LoVo (cell line): ENCODE results near the gene PTPRB.
A peak's percentile ranks its signal among the peaks of the same experiment; 100 is the strongest.

Experiments
- DNase-seq: peaks from one replicate; pipeline ENCODE4 v3.0.0-alpha.2; 2016; ENCODE audit warnings: low spot score

The PTPRB gene

GRCh38 chr12:70592664-70593063 lies 44.6 kb downstream of the PTPRB start:
- DNase-seq, result no peak

- DNase-seq, result no peak
Observed at GRCh38 chr12:70590549-70591226, 46.5 kb downstream of the PTPRB start.

GRCh38 chr12:70590051-70590450 lies 47.2 kb downstream of the PTPRB start:
- peak; percentile 63 for DNase-seq

- DNase-seq, result no peak
Observed at GRCh38 chr12:70584332-70584731, 52.9 kb downstream of the PTPRB start.

GRCh38 chr12:70583251-70583650 lies 54.0 kb downstream of the PTPRB start:
- no peak for DNase-seq

GRCh38 chr12:70581208-70581607 lies 56.0 kb downstream of the PTPRB start:
- no peak for DNase-seq

GRCh38 chr12:70577283-70577634 lies 60.0 kb downstream of the PTPRB start:
- no peak for DNase-seq

GRCh38 chr12:70576341-70577282 lies 60.6 kb downstream of the PTPRB start:
- peak; percentile 74 for DNase-seq

- DNase-seq, result no peak
Observed at GRCh38 chr12:70571705-70572268, 65.4 kb downstream of the PTPRB start.

- no peak for DNase-seq
Observed at GRCh38 chr12:70571029-70571428, 66.2 kb downstream of the PTPRB start.

- no peak for DNase-seq
Observed at GRCh38 chr12:70561550-70561949, 75.7 kb downstream of the PTPRB start.

- DNase-seq, result no peak
Observed at GRCh38 chr12:70560671-70561070, 76.6 kb downstream of the PTPRB start.

GRCh38 chr12:70559390-70559789 lies 77.8 kb downstream of the PTPRB start:
- no peak for DNase-seq

GRCh38 chr12:70557583-70558191 lies 79.5 kb downstream of the PTPRB start:
- DNase-seq, result no peak

GRCh38 chr12:70556179-70556869 lies 80.9 kb downstream of the PTPRB start:
- peak; percentile 60 for DNase-seq

GRCh38 chr12:70555081-70555480 lies 82.1 kb downstream of the PTPRB start:
- DNase-seq, result no peak

- no peak for DNase-seq
Observed at GRCh38 chr12:70553391-70553859, 83.8 kb downstream of the PTPRB start.

GRCh38 chr12:70551731-70552130 lies 85.5 kb downstream of the PTPRB start:
- no peak for DNase-seq

GRCh38 chr12:70550180-70550577 lies 87.0 kb downstream of the PTPRB start:
- DNase-seq, result no peak

GRCh38 chr12:70549340-70550179 lies 87.7 kb downstream of the PTPRB start:
- DNase-seq, result no peak

GRCh38 chr12:70543444-70543843 lies 93.8 kb downstream of the PTPRB start:
- DNase-seq, result no peak
